ENCODE results near the gene DRC1.

DNA sequence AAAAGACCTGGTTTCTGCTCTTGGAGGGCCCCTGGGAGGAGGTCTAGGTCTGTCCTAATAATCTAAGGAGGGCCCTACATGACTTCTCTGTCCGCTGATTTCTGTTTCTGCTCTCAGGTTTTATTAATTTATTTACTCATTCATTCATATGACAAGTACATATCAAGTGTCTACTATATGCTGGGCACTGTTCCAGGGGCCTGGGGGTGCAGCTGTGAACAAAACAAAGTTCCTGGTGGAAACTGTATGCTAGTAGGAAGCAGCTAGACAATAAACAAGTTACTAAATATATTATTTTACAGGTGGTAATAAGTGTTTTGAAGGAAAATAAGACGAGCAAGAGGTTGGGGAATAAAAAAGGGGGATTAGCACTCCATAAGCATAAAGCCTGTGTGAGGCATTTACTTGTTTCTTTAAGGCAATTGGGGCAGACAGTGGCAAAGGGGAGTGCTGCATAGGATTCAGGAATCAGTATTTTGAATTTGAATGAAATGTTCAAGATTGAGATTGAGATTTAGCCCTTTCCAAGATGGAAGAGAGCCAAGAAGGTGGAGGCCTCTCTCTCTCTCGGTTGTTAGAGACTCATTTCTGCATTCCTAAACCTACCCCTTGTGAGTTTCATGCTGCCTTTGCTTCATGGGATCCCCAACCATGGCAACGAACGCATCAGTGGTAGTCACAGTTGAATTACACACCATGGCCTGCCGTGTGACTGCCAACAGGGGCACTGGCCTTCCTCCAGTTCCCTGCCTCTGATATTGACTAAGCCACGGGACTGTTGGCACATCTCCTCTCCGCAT is 28.3 kb downstream of the DRC1 start:
- TF ChIP-seq MAZ (IDR thresholded peaks at IDR 0.05; ENCODE audit: borderline replicate concordance, low read depth, low read length), result no peak
- no peak for TF ChIP-seq MAZ (CRISPR knock-in tag; IDR thresholded peaks at IDR 0.05; ENCODE audit: low read depth)
- no peak for TF ChIP-seq KLF12 (CRISPR knock-in tag; IDR thresholded peaks at IDR 0.05; ENCODE audit: borderline replicate concordance)
